GM06990 (cell line): ENCODE results near the gene JAKMIP2.

Source experiments
- DNase-seq: peaks from one replicate; pipeline ENCODE4 v3.0.0-alpha.2; 2011; ENCODE audit not compliant: insufficient read length; ENCODE audit errors: extremely low read depth
- H3K27me3 ChIP-seq: replicated peaks from 2 replicates; pipeline ENCODE4 v1.6.0; 2011; ENCODE audit warnings: low read length; ENCODE audit not compliant: control insufficient read depth, insufficient read depth
- H3K36me3 ChIP-seq: 2 replicates; pipeline ENCODE4 v1.5.1; 2011; ENCODE audit warnings: low read length; ENCODE audit not compliant: control insufficient read depth, insufficient read depth
- H3K4me3 ChIP-seq: replicated peaks from 2 replicates; pipeline ENCODE4 v1.5.1; 2011; ENCODE audit warnings: low read depth, mild to moderate bottlenecking, control low read depth, low read length
- CTCF ChIP-seq: IDR thresholded peaks from 2 replicates; pipeline ENCODE4 v1.5.1; 2011; ENCODE audit warnings: low read length, control low read depth, mild to moderate bottlenecking, inconsistent platforms; ENCODE audit not compliant: insufficient read depth, poor library complexity, severe bottlenecking

Gene JAKMIP2

GRCh38 chr5:147704544-147704943, 78.0 kb downstream of the JAKMIP2 start:
- H3K36me3 ChIP-seq: no peaks in the 10 kb centered on the region

GRCh38 chr5:147701468-147701867, 81.1 kb downstream of the JAKMIP2 start:
- H3K27me3 ChIP-seq: no peaks in the 10 kb centered on the region
- no peak for TF ChIP-seq CTCF
- H3K4me3 ChIP-seq: no peak overlapping the region
- no peaks in the 10 kb centered on the region for H3K36me3 ChIP-seq
- DNase-seq: no peak

More at GRCh38 chr5:147704544-147704943, 78.0 kb downstream of the JAKMIP2 start:
- H3K4me3 ChIP-seq: no peak overlapping the region
- no peak for TF ChIP-seq CTCF
- no peaks in the 10 kb centered on the region for H3K27me3 ChIP-seq
- DNase-seq: no peak

- no peak for DNase-seq
- Histone ChIP-seq H3K27me3 (no peaks in the 10 kb centered on the region), H3K4me3 (no peak overlapping the region), H3K36me3 (no peaks in the 10 kb centered on the region)
- TF ChIP-seq CTCF: no peak
These were observed 82.9 kb downstream of the JAKMIP2 start for GRCh38 chr5:147699496-147700088.

- TF ChIP-seq CTCF: no peak
- Histone ChIP-seq H3K36me3 (no peaks in the 10 kb centered on the region), H3K27me3 (no peaks in the 10 kb centered on the region), H3K4me3 (no peak overlapping the region)
- DNase-seq: no peak
These were observed 85.1 kb downstream of the JAKMIP2 start for GRCh38 chr5:147697380-147697779.

GRCh38 chr5:147694772-147695171, 87.8 kb downstream of the JAKMIP2 start:
- Histone ChIP-seq H3K27me3 (no peaks in the 10 kb centered on the region), H3K36me3 (no peaks in the 10 kb centered on the region), H3K4me3 (no peak overlapping the region)
- DNase-seq: no peak
- no peak for TF ChIP-seq CTCF

- Histone ChIP-seq H3K27me3 (no peaks in the 10 kb centered on the region), H3K36me3 (no peaks in the 10 kb centered on the region), H3K4me3 (no peak overlapping the region)
- DNase-seq: no peak
- TF ChIP-seq CTCF: no peak
These were observed 89.3 kb downstream of the JAKMIP2 start for GRCh38 chr5:147693233-147693632.
